H1 (cell line): ENCODE results near the gene MGST2. TPM values are rescaled to one million over a fixed set of nuclear protein-coding genes. Genes with fewer than 3 reads are reported as not detected.

Source experiments
- CTCF ChIA-PET: fragments of 300-600 bp; sonication (Branson Sonifier 250); formaldehyde crosslinking; loops from one replicate; lab custom pipeline; 2021; ENCODE audit not compliant: partially characterized antibody; lab: Charles Lee
- POLR2A ChIA-PET: fragments of 300-600 bp; sonication (Branson Sonifier 250); formaldehyde crosslinking; loops from one replicate; lab custom pipeline; 2021; ENCODE audit warnings: inconsistent platforms; ENCODE audit not compliant: partially characterized antibody; lab: Charles Lee
- DNase-seq, 2 experiments: peaks; one replicate each; pipeline versions ENCODE4 v3.0.0 to v3.0.0-alpha.2; 2010 to 2022; ENCODE audit warnings: low spot score in 2 of 2, low read depth in 1 of 2, mixed read lengths in 1 of 2
- FAIRE-seq: peaks from 2 replicates; lab custom pipeline; 2011; peaks lifted over from hg19 to GRCh38; lab: Jason Lieb, UNC
- H2AFZ ChIP-seq: 2 replicates; pipeline ENCODE4 v1.8.1; 2012; ENCODE audit warnings: low read length, inconsistent platforms
- H2AK5ac ChIP-seq: 2 replicates; pipeline ENCODE4 v1.6.1; 2013; ENCODE audit warnings: low read depth, low read length
- H2BK120ac ChIP-seq: replicated peaks from 2 replicates; pipeline ENCODE3; 2013; ENCODE audit warnings: low read depth, low read length, inconsistent platforms
- H2BK12ac ChIP-seq: 2 replicates; pipeline ENCODE4 v1.6.1; 2013; ENCODE audit warnings: low read depth, low read length
- H2BK15ac ChIP-seq: 2 replicates; pipeline ENCODE4 v1.6.1; 2013; ENCODE audit warnings: low read length
- H2BK20ac ChIP-seq: 2 replicates; pipeline ENCODE4 v1.6.1; 2013; ENCODE audit warnings: low read length
- H2BK5ac ChIP-seq: 2 replicates; pipeline ENCODE4 v1.6.1; 2013; ENCODE audit warnings: low read depth, low read length
- H3K14ac ChIP-seq: 2 replicates; pipeline ENCODE4 v1.6.1; 2013; ENCODE audit warnings: inconsistent platforms; ENCODE audit not compliant: insufficient read length
- H3K18ac ChIP-seq: 2 replicates; pipeline ENCODE4 v1.6.1; 2013; ENCODE audit warnings: low read length; ENCODE audit errors: extremely low read depth
- H3K23ac ChIP-seq: 2 replicates; pipeline ENCODE4 v1.6.1; 2013; ENCODE audit warnings: inconsistent platforms; ENCODE audit not compliant: insufficient read length
- H3K23me2 ChIP-seq: 2 replicates; pipeline ENCODE4 v1.6.1; 2013; ENCODE audit warnings: low read depth, low read length
- H3K27ac ChIP-seq: 2 replicates; pipeline ENCODE4 v1.6.1; 2011; ENCODE audit warnings: low read depth, low read length, inconsistent platforms
- H3K27me3 ChIP-seq, 4 experiments: replicated peaks in 1 of 4; 1 replicate in 1 of 4; 2 replicates in 3 of 4; pipeline versions ENCODE4 v1.6.1 to v1.8.1; 2011 to 2013; ENCODE audit warnings: low read length in 3 of 4, mild to moderate bottlenecking in 3 of 4, inconsistent platforms in 2 of 4, mixed read lengths in 2 of 4, moderate library complexity in 1 of 4; ENCODE audit not compliant: control insufficient read depth in 3 of 4, insufficient read depth in 3 of 4; ENCODE audit errors: extremely low read depth in 1 of 4
- H3K36me3 ChIP-seq, 4 experiments: 2 replicates each; pipeline versions ENCODE4 v1.6.1 to v1.8.1; 2011 to 2013; ENCODE audit warnings: mild to moderate bottlenecking in 4 of 4, low read length in 3 of 4, moderate library complexity in 2 of 4, control low read depth in 1 of 4, inconsistent platforms in 1 of 4; ENCODE audit not compliant: insufficient read depth in 4 of 4, control insufficient read depth in 2 of 4
- H3K4ac ChIP-seq: replicated peaks from 2 replicates; pipeline ENCODE3; 2013; ENCODE audit warnings: low read length, low read depth, mixed read lengths, inconsistent platforms; ENCODE audit not compliant: insufficient read length
- H3K4me1 ChIP-seq, 4 experiments: replicated peaks in 1 of 4; 1 replicate in 1 of 4; 2 replicates in 3 of 4; pipeline versions ENCODE4 v1.6.1 to v1.8.1; 2011 to 2013; ENCODE audit warnings: low read length in 3 of 4, inconsistent platforms in 2 of 4, mixed read lengths in 1 of 4; ENCODE audit not compliant: insufficient read depth in 4 of 4, control insufficient read depth in 3 of 4
- H3K4me2 ChIP-seq, 2 experiments: 2 replicates each; pipeline versions ENCODE4 v1.6.1 to v1.8.1; 2011 to 2013; ENCODE audit warnings: low read depth in 2 of 2, low read length in 2 of 2, control low read depth in 1 of 2, inconsistent platforms in 1 of 2, mild to moderate bottlenecking in 1 of 2; ENCODE audit not compliant: insufficient read depth in 1 of 2
- H3K4me3 ChIP-seq, 4 experiments: fragments of 200-600, 300-600 bp in 1 of 4; sonication (generic), shearing (Covaris generic), sonication (Bioruptor Twin) in 1 of 4; 2 replicates each; pipeline versions ENCODE4 v1.5.1 to v1.8.1; 2011 to 2016; ENCODE audit warnings: low read length in 4 of 4, low read depth in 3 of 4, control low read depth in 2 of 4, inconsistent platforms in 2 of 4, mild to moderate bottlenecking in 2 of 4, mixed read lengths in 1 of 4, moderate library complexity in 1 of 4; ENCODE audit not compliant: insufficient read depth in 2 of 4; ENCODE audit errors: extremely low read depth in 1 of 4
- H3K56ac ChIP-seq: replicated peaks from 2 replicates; pipeline ENCODE3; 2013; ENCODE audit warnings: low read depth, mild to moderate bottlenecking, mixed read lengths, low read length, inconsistent platforms; ENCODE audit not compliant: insufficient read length
- H3K79me1 ChIP-seq: 2 replicates; pipeline ENCODE4 v1.6.1; 2013; ENCODE audit warnings: low read depth, low read length, control low read depth
- H3K79me2 ChIP-seq, 2 experiments: 2 replicates each; pipeline versions ENCODE4 v1.6.1 to v1.8.1; 2012 to 2013; ENCODE audit warnings: low read length in 2 of 2, mild to moderate bottlenecking in 2 of 2, inconsistent platforms in 1 of 2; ENCODE audit not compliant: insufficient read depth in 2 of 2, control insufficient read depth in 1 of 2
- H3K9ac ChIP-seq, 4 experiments: replicated peaks in 1 of 4; 1 replicate in 1 of 4; 2 replicates in 3 of 4; pipeline versions ENCODE4 v1.6.1 to v1.8.1; 2011 to 2013; ENCODE audit warnings: low read depth in 3 of 4, low read length in 3 of 4, control low read depth in 2 of 4, mild to moderate bottlenecking in 2 of 4, moderate library complexity in 2 of 4, inconsistent platforms in 1 of 4; ENCODE audit errors: extremely low read depth in 1 of 4
- H3K9me3 ChIP-seq, 2 experiments: 2 replicates each; pipeline versions ENCODE4 v1.6.1 to v1.8.1; 2012 to 2013; ENCODE audit warnings: mild to moderate bottlenecking in 2 of 2, moderate library complexity in 2 of 2, control low read depth in 1 of 2, inconsistent platforms in 1 of 2, low read depth in 1 of 2, low read length in 1 of 2, mixed read lengths in 1 of 2; ENCODE audit not compliant: insufficient read depth in 2 of 2
- H4K20me1 ChIP-seq, 2 experiments: replicated peaks in 1 of 2; 2 replicates each; pipeline versions ENCODE3 to v1.8.1; 2011 to 2013; ENCODE audit warnings: inconsistent platforms in 2 of 2, low read length in 2 of 2, mild to moderate bottlenecking in 1 of 2; ENCODE audit not compliant: insufficient read depth in 2 of 2, control insufficient read depth in 1 of 2
- H4K5ac ChIP-seq: 2 replicates; pipeline ENCODE4 v1.6.1; 2013; ENCODE audit warnings: low read length, low read depth, mixed read lengths, inconsistent platforms; ENCODE audit not compliant: insufficient read length
- H4K8ac ChIP-seq: 2 replicates; pipeline ENCODE4 v1.8.0; 2013; ENCODE audit warnings: mild to moderate bottlenecking, moderate library complexity, low read length, inconsistent platforms; ENCODE audit not compliant: insufficient read depth; ENCODE audit errors: extremely low read depth
- H4K91ac ChIP-seq: replicated peaks from 2 replicates; pipeline ENCODE3; 2013; ENCODE audit warnings: low read length, mixed read lengths, inconsistent platforms; ENCODE audit not compliant: insufficient read length
- CTCF ChIP-seq, 3 experiments: IDR thresholded peaks; 1 replicate in 2 of 3; 2 replicates in 1 of 3; pipeline versions ENCODE4 v1.5.1 to v1.6.1; 2011; ENCODE audit warnings: low read length in 3 of 3, mild to moderate bottlenecking in 3 of 3, inconsistent platforms in 2 of 3, low read depth in 1 of 3, moderate library complexity in 1 of 3; ENCODE audit not compliant: insufficient read depth in 1 of 3; ENCODE audit errors: control extremely low read depth in 1 of 3
- RAD21 ChIP-seq, 2 experiments: IDR thresholded peaks in 1 of 2; conservative IDR thresholded peaks in 1 of 2; 2 replicates each; pipeline ENCODE4 v1.6.1; 2011; ENCODE audit warnings: low read depth in 2 of 2, low read length in 2 of 2, improper control_type of control experiment in 1 of 2, inconsistent platforms in 1 of 2, mild to moderate bottlenecking in 1 of 2, moderate library complexity in 1 of 2
- SRF ChIP-seq: IDR thresholded peaks from 2 replicates; pipeline ENCODE4 v1.6.1; 2011; ENCODE audit warnings: mild to moderate bottlenecking, low read depth, low read length, moderate library complexity
- YY1 ChIP-seq: IDR thresholded peaks from 2 replicates; pipeline ENCODE4 v1.6.1; 2011; ENCODE audit warnings: low read depth, mild to moderate bottlenecking, low read length
- WGBS, 2 experiments: shearing (Covaris generic) in 1 of 2; methylation state at CpG; one replicate each; pipeline versions ENCODE4 v1.1.6 to v1.1.7; 2013 to 2015; ENCODE audit warnings: low lambda C conversion rate in 2 of 2, mixed read lengths in 2 of 2, inconsistent platforms in 1 of 2, low coverage in 1 of 2, missing lambda C conversion rate in 1 of 2; ENCODE audit not compliant: insufficient replicate concordance in 2 of 2, insufficient coverage in 1 of 2, insufficient read length in 1 of 2; ENCODE audit errors: extremely low coverage in 1 of 2, missing lambda C conversion rate in 1 of 2; 5-methylcytosine and 5-hydroxymethylcytosine counted together
- polyA plus RNA-seq, 7 experiments: library from polyadenylated mRNA; depleted of rRNA in 3 of 7; stranded (reverse) in 5 of 7; unstranded in 2 of 7; fragments of >200 nt in 5 of 7; fragments of 200-250 nt in 2 of 7; gene quantifications; 1 replicate in 5 of 7; 2 replicates in 1 of 7; 4 replicates in 1 of 7; pipeline versions ENCODE4 v1.2.1 to v1.2.3, GENCODE V29; 2011 to 2013; ENCODE audit warnings: missing spikeins in 2 of 7, mixed read lengths in 2 of 7
- total RNA-seq: library from RNA; stranded (reverse); fragmentation: NEBNext Ultra II Directional; extraction: Animal tissue kit (Norgen Biotek cat#: 25700); gene quantifications from 2 replicates; pipeline ENCODE4 v1.2.1, GENCODE V29; 2021

The MGST2 gene
- total and polyA plus RNA-seq, 2 of the 8 experiments (the other 6 are each of a cell fraction or from before 2014, with no cell fraction given), result 8.0 to 13.6 TPM

- H3K23me2 ChIP-seq, result no peaks in the 10 kb centered on the region; the same call in 1 of the 2 replicates
- CTCF ChIA-PET, result interaction anchor here (0.6 to 3.6 kb wide), 14 partner anchors 10 to 253 kb away, joined by 3 to 23 read pairs (median 3); no protein-coding TSS in a partner anchor
- H3K4me2 ChIP-seq, result no peak overlapping the region
- no peak overlapping the region for H3K56ac ChIP-seq
- no peaks in the 10 kb centered on the region for H3K27me3 ChIP-seq
- H3K14ac ChIP-seq, result no peak overlapping the region
- no peaks in the 10 kb centered on the region for H3K79me2 ChIP-seq
- no peak overlapping the region for H2BK20ac ChIP-seq
- H4K91ac ChIP-seq, result no peak overlapping the region
- no peak overlapping the region for H4K5ac ChIP-seq
- H3K4me3 ChIP-seq, result no peak overlapping the region
- WGBS, 2 experiments, result 82% methylated on average over 4 of the region's 4 CpGs; no CpG with 5 or more reads in 1 of the 2 experiments
- H3K4ac ChIP-seq, result no peak overlapping the region
- H2BK15ac ChIP-seq, result no peak overlapping the region
- H2AFZ ChIP-seq, result no peak overlapping the region
- DNase-seq, result no peak
- no peak overlapping the region for H3K9ac ChIP-seq
- H2BK5ac ChIP-seq, result no peak overlapping the region
- H3K23ac ChIP-seq, result no peak overlapping the region
- no peaks in the 10 kb centered on the region for H4K20me1 ChIP-seq
- no peak overlapping the region for H2AK5ac ChIP-seq
- no peaks in the 10 kb centered on the region for H3K9me3 ChIP-seq
- no peak overlapping the region for H3K27ac ChIP-seq
- peak in 1 of 3 experiments; percentile 17; a peak in 1 of 4 replicates for TF ChIP-seq CTCF (IDR thresholded peaks at IDR 0.05; ENCODE audit: control extremely low read depth in 1 of 3, insufficient read depth in 1 of 3, low read depth in 1 of 3, low read length in 3 of 3)
- TF ChIP-seq SRF, result no peak
- TF ChIP-seq RAD21 (IDR thresholded peaks at IDR 0.05 in 1 of 2, conservative IDR thresholded peaks at IDR 0.05 in 1 of 2; ENCODE audit: low read depth in 2 of 2, low read length in 2 of 2), result 0 out of 4 replicates have a peak, but pooled peaks have one; percentile 6 to 18
- no peak for TF ChIP-seq YY1
- TF ChIP-seq, all 59 proteins: peak for 2
- no peak overlapping the region for H2BK12ac ChIP-seq
- POLR2A ChIA-PET, result interaction anchor here (1.2 kb wide), 1 partner anchor 10 kb away, joined by 4 read pairs; no protein-coding TSS in a partner anchor
- FAIRE-seq, result no peak
- H3K18ac ChIP-seq, result no peak overlapping the region
- H4K8ac ChIP-seq, result no peak overlapping the region
- no peak overlapping the region for H2BK120ac ChIP-seq
- H3K36me3 ChIP-seq, result no peaks in the 10 kb centered on the region
- H3K4me1 ChIP-seq, result peaks cover 0 to 3% (median 1%) of the 10 kb centered on the region in 4 experiments; a peak in 2 of 7 replicates
- H3K79me1 ChIP-seq, result no peaks in the 10 kb centered on the region
These were observed 84.3 kb downstream of the MGST2 start for GRCh38 chr4:139749835-139750498.
